ENCODE data around the gene PRR5.

The PRR5 gene

GRCh38 chr22:44693145-44693544 lies 8.9 kb upstream of the PRR5 start:
- DNase-seq (ENCODE audit: low spot score), result no peak

GRCh38 chr22:44693756-44694155 lies 8.2 kb upstream of the PRR5 start:
- no peak for DNase-seq (ENCODE audit: low spot score)

- peak; percentile 87 for DNase-seq (ENCODE audit: low spot score)
These were observed 4.4 kb upstream of the PRR5 start for GRCh38 chr22:44697423-44698141.

GRCh38 chr22:44698531-44699421 lies 3.2 kb upstream of the PRR5 start:
- DNase-seq (ENCODE audit: low spot score), result no peak

- DNase-seq (ENCODE audit: low spot score), result no peak
These were observed 1.5 kb upstream of the PRR5 start for GRCh38 chr22:44700456-44700855.

GRCh38 chr22:44701187-44701790 lies 715 bp upstream of the PRR5 start:
- no peak for DNase-seq (ENCODE audit: low spot score)

- no peak for DNase-seq (ENCODE audit: low spot score)
These were observed 635 bp downstream of the PRR5 start for GRCh38 chr22:44702479-44703198.

- DNase-seq (ENCODE audit: low spot score), result no peak
These were observed 1.4 kb downstream of the PRR5 start for GRCh38 chr22:44703255-44703870.

GRCh38 chr22:44704159-44705021 lies 2.4 kb downstream of the PRR5 start:
- no peak for DNase-seq (ENCODE audit: low spot score)

- no peak for DNase-seq (ENCODE audit: low spot score)
These were observed 3.0 kb downstream of the PRR5 start for GRCh38 chr22:44705022-44705297.

GRCh38 chr22:44706488-44706887 lies 4.5 kb downstream of the PRR5 start:
- DNase-seq (ENCODE audit: low spot score), result no peak

GRCh38 chr22:44707178-44707577 lies 5.2 kb downstream of the PRR5 start:
- DNase-seq (ENCODE audit: low spot score), result no peak

- DNase-seq (ENCODE audit: low spot score), result no peak
These were observed 5.7 kb downstream of the PRR5 start for GRCh38 chr22:44707752-44708151.

GRCh38 chr22:44709881-44710392 lies 7.9 kb downstream of the PRR5 start:
- peak; percentile 31 for DNase-seq (ENCODE audit: low spot score)

GRCh38 chr22:44710474-44711240 lies 8.7 kb downstream of the PRR5 start:
- peak; percentile 41 for DNase-seq (ENCODE audit: low spot score)

GRCh38 chr22:44711241-44711560 lies 9.2 kb downstream of the PRR5 start:
- DNase-seq (ENCODE audit: low spot score), result no peak

- no peak for DNase-seq (ENCODE audit: low spot score)
These were observed 9.9 kb downstream of the PRR5 start for GRCh38 chr22:44711690-44712555.

GRCh38 chr22:44712962-44713361 lies 11.0 kb downstream of the PRR5 start:
- no peak for DNase-seq (ENCODE audit: low spot score)

GRCh38 chr22:44714703-44715350 lies 12.8 kb downstream of the PRR5 start:
- no peak for DNase-seq (ENCODE audit: low spot score)
